ENCODE results near the gene CTSW.
"Not testable (repeated sequence)": the region's sequence is repeated elsewhere in the genome, so short reads cannot be mapped to it uniquely, and the experiment has no call there.

The CTSW gene

GRCh38 chr11:65848693-65849092 lies 30.9 kb upstream of the CTSW start:
- H3K18ac ChIP-seq (ENCODE audit: low read depth in 1 of 2, low read length in 2 of 2); H3K27me3 ChIP-seq (ENCODE audit: control insufficient read depth in 1 of 2, insufficient read depth in 1 of 2, low read length in 2 of 2); H3K23ac ChIP-seq (ENCODE audit: low read length in 2 of 2); H3K4me2 ChIP-seq (ENCODE audit: low read length, poor library complexity, severe bottlenecking); H3K9ac ChIP-seq (ENCODE audit: low read length); H2AFZ ChIP-seq (ENCODE audit: low read depth, low read length); H2BK12ac ChIP-seq (ENCODE audit: low read length in 2 of 2); H3K14ac ChIP-seq (ENCODE audit: low read length in 2 of 2); H4K8ac ChIP-seq (ENCODE audit: low read length); DNase-seq; H3K27ac ChIP-seq (ENCODE audit: low read length, poor library complexity, severe bottlenecking); H2BK15ac ChIP-seq (ENCODE audit: low read depth, poor library complexity, severe bottlenecking); H2BK120ac ChIP-seq (ENCODE audit: low read depth, low read length); H3K9me3 ChIP-seq (ENCODE audit: control insufficient read depth, low read length); H4K91ac ChIP-seq (ENCODE audit: low read length); H3K4ac ChIP-seq (ENCODE audit: low read depth in 1 of 2, low read length in 2 of 2); H3K4me3 ChIP-seq (ENCODE audit: insufficient read depth in 1 of 2, low read depth in 1 of 2, low read length in 2 of 2); H3K79me1 ChIP-seq (replicated peaks; ENCODE audit: low read length, poor library complexity, severe bottlenecking); H2BK5ac ChIP-seq (ENCODE audit: low read depth, low read length, poor library complexity, severe bottlenecking); H2AK5ac ChIP-seq (ENCODE audit: low read length, severe bottlenecking): not testable (repeated sequence)
- WGBS, result 80% methylated on average over 7 of the region's 7 CpGs
- Histone ChIP-seq H3K4me1 (ENCODE audit: control insufficient read depth, insufficient read depth, low read depth, low read length) (peaks cover 11% of the 10 kb centered on the region), H3K36me3 (ENCODE audit: control insufficient read depth in 1 of 2, insufficient read depth in 2 of 2, low read depth in 1 of 2, low read length in 2 of 2) (peaks cover 30 to 37% of the 10 kb centered on the region in 2 experiments)

- no peak overlapping the region for H3K9ac ChIP-seq (ENCODE audit: low read length)
- peaks cover 16% of the 10 kb centered on the region for H3K4me1 ChIP-seq (ENCODE audit: control insufficient read depth, insufficient read depth, low read depth, low read length)
- WGBS, result 87% methylated on average over 7 of the region's 8 CpGs
- no peak overlapping the region for H2BK12ac ChIP-seq (ENCODE audit: low read length in 2 of 2)
- H3K23ac ChIP-seq (ENCODE audit: low read length in 2 of 2), result no peak overlapping the region
- no peak overlapping the region for H2BK15ac ChIP-seq (ENCODE audit: low read depth, poor library complexity, severe bottlenecking)
- no peak overlapping the region for H4K8ac ChIP-seq (ENCODE audit: low read length)
- no peak overlapping the region for H3K4me2 ChIP-seq (ENCODE audit: low read length, poor library complexity, severe bottlenecking)
- DNase-seq, result no peak
- no peak overlapping the region for H2AK5ac ChIP-seq (ENCODE audit: low read length, severe bottlenecking)
- H3K9me3 ChIP-seq (ENCODE audit: control insufficient read depth, low read length), result peaks cover 5% of the 10 kb centered on the region
- H3K79me1 ChIP-seq (replicated peaks; ENCODE audit: low read length, poor library complexity, severe bottlenecking), result peaks cover 5% of the 10 kb centered on the region
- no peak overlapping the region for H3K4ac ChIP-seq (ENCODE audit: low read depth in 1 of 2, low read length in 2 of 2)
- no peak overlapping the region for H3K27ac ChIP-seq (ENCODE audit: low read length, poor library complexity, severe bottlenecking)
- H2BK5ac ChIP-seq (ENCODE audit: low read depth, low read length, poor library complexity, severe bottlenecking), result no peak overlapping the region
- peaks cover 36 to 44% of the 10 kb centered on the region in 2 experiments for H3K36me3 ChIP-seq (ENCODE audit: control insufficient read depth in 1 of 2, insufficient read depth in 2 of 2, low read depth in 1 of 2, low read length in 2 of 2)
- H3K14ac ChIP-seq (ENCODE audit: low read length in 2 of 2), result no peak overlapping the region
- H3K18ac ChIP-seq (ENCODE audit: low read depth in 1 of 2, low read length in 2 of 2), result no peak overlapping the region
- no peak overlapping the region for H4K91ac ChIP-seq (ENCODE audit: low read length)
- H2AFZ ChIP-seq (ENCODE audit: low read depth, low read length), result no peak overlapping the region
- H3K4me3 ChIP-seq (ENCODE audit: insufficient read depth in 1 of 2, low read depth in 1 of 2, low read length in 2 of 2), result no peak overlapping the region
- H2BK120ac ChIP-seq (ENCODE audit: low read depth, low read length), result no peak overlapping the region
- no peaks in the 10 kb centered on the region for H3K27me3 ChIP-seq (ENCODE audit: control insufficient read depth in 1 of 2, insufficient read depth in 1 of 2, low read length in 2 of 2)
Observed at GRCh38 chr11:65849366-65849765, 30.3 kb upstream of the CTSW start.

GRCh38 chr11:65849771-65850216 lies 29.8 kb upstream of the CTSW start:
- 78% methylated on average over 16 of the region's 16 CpGs for WGBS
- H3K4me2 ChIP-seq (ENCODE audit: low read length, poor library complexity, severe bottlenecking), result no peak overlapping the region
- no peak overlapping the region for H2AFZ ChIP-seq (ENCODE audit: low read depth, low read length)

GRCh38 chr11:65850217-65851082 lies 29.2 kb upstream of the CTSW start:
- H3K18ac ChIP-seq (ENCODE audit: low read depth in 1 of 2, low read length in 2 of 2), result no peak overlapping the region
- no peak overlapping the region for H3K9ac ChIP-seq (ENCODE audit: low read length)
- no peak overlapping the region for H3K23ac ChIP-seq (ENCODE audit: low read length in 2 of 2)
- H2BK12ac ChIP-seq (ENCODE audit: low read length in 2 of 2), result no peak overlapping the region
- peaks cover 22% of the 10 kb centered on the region for H3K4me1 ChIP-seq (ENCODE audit: control insufficient read depth, insufficient read depth, low read depth, low read length)
- H2AFZ ChIP-seq (ENCODE audit: low read depth, low read length), result no peak overlapping the region
- H2BK15ac ChIP-seq (ENCODE audit: low read depth, poor library complexity, severe bottlenecking), result no peak overlapping the region
- H4K8ac ChIP-seq (ENCODE audit: low read length), result no peak overlapping the region
- no peak overlapping the region for H3K4me2 ChIP-seq (ENCODE audit: low read length, poor library complexity, severe bottlenecking)
- H3K4me3 ChIP-seq (ENCODE audit: insufficient read depth in 1 of 2, low read depth in 1 of 2, low read length in 2 of 2), result no peak overlapping the region
- no peak overlapping the region for H2AK5ac ChIP-seq (ENCODE audit: low read length, severe bottlenecking)
- H3K79me1 ChIP-seq (replicated peaks; ENCODE audit: low read length, poor library complexity, severe bottlenecking), result peaks cover 5% of the 10 kb centered on the region
- H3K36me3 ChIP-seq (ENCODE audit: control insufficient read depth in 1 of 2, insufficient read depth in 2 of 2, low read depth in 1 of 2, low read length in 2 of 2), result peaks cover 47 to 55% of the 10 kb centered on the region in 2 experiments
- no peak overlapping the region for H3K27ac ChIP-seq (ENCODE audit: low read length, poor library complexity, severe bottlenecking)
- H3K4ac ChIP-seq (ENCODE audit: low read depth in 1 of 2, low read length in 2 of 2), result no peak overlapping the region
- H3K27me3 ChIP-seq (ENCODE audit: control insufficient read depth in 1 of 2, insufficient read depth in 1 of 2, low read length in 2 of 2), result no peaks in the 10 kb centered on the region
- H3K14ac ChIP-seq (ENCODE audit: low read length in 2 of 2), result no peak overlapping the region
- no peak for DNase-seq
- H4K91ac ChIP-seq (ENCODE audit: low read length), result no peak overlapping the region
- 89% methylated on average over 20 of the region's 20 CpGs for WGBS
- H2BK5ac ChIP-seq (ENCODE audit: low read depth, low read length, poor library complexity, severe bottlenecking), result no peak overlapping the region
- H3K9me3 ChIP-seq (ENCODE audit: control insufficient read depth, low read length), result peaks cover 5% of the 10 kb centered on the region
- no peak overlapping the region for H2BK120ac ChIP-seq (ENCODE audit: low read depth, low read length)

More at GRCh38 chr11:65849771-65850216, 29.8 kb upstream of the CTSW start:
- Histone ChIP-seq H3K14ac (ENCODE audit: low read length in 2 of 2) (no peak overlapping the region), H3K36me3 (ENCODE audit: control insufficient read depth in 1 of 2, insufficient read depth in 2 of 2, low read depth in 1 of 2, low read length in 2 of 2) (peaks cover 41 to 48% of the 10 kb centered on the region in 2 experiments), H2BK12ac (ENCODE audit: low read length in 2 of 2) (no peak overlapping the region), H3K23ac (ENCODE audit: low read length in 2 of 2) (no peak overlapping the region), H4K8ac (ENCODE audit: low read length) (no peak overlapping the region), H2AK5ac (ENCODE audit: low read length, severe bottlenecking) (no peak overlapping the region), H2BK5ac (ENCODE audit: low read depth, low read length, poor library complexity, severe bottlenecking) (no peak overlapping the region), H3K4ac (ENCODE audit: low read depth in 1 of 2, low read length in 2 of 2) (no peak overlapping the region), H3K4me3 (ENCODE audit: insufficient read depth in 1 of 2, low read depth in 1 of 2, low read length in 2 of 2) (no peak overlapping the region), H2BK15ac (ENCODE audit: low read depth, poor library complexity, severe bottlenecking) (no peak overlapping the region), H3K27me3 (ENCODE audit: control insufficient read depth in 1 of 2, insufficient read depth in 1 of 2, low read length in 2 of 2) (no peaks in the 10 kb centered on the region), H2BK120ac (ENCODE audit: low read depth, low read length) (no peak overlapping the region), H4K91ac (ENCODE audit: low read length) (no peak overlapping the region), H3K9me3 (ENCODE audit: control insufficient read depth, low read length) (peaks cover 5% of the 10 kb centered on the region), H3K27ac (ENCODE audit: low read length, poor library complexity, severe bottlenecking) (no peak overlapping the region), H3K4me1 (ENCODE audit: control insufficient read depth, insufficient read depth, low read depth, low read length) (peaks cover 18% of the 10 kb centered on the region), H3K79me1 (replicated peaks; ENCODE audit: low read length, poor library complexity, severe bottlenecking) (peaks cover 5% of the 10 kb centered on the region), H3K18ac (ENCODE audit: low read depth in 1 of 2, low read length in 2 of 2) (no peak overlapping the region), H3K9ac (ENCODE audit: low read length) (no peak overlapping the region)
- no peak for DNase-seq
